GM23338 (cell line): ENCODE measurements around the gene PCSK5. TPM values are rescaled to one million over a fixed set of nuclear protein-coding genes. Genes with fewer than 3 reads are reported as not detected.

Experiments
- ATAC-seq: fragments of 200-7000 bp; cut with Tn5 transposase; 3 replicates; pipeline ENCODE4 v1.9.1; 2020
- DNase-seq: peaks from one replicate; pipeline ENCODE4 v3.0.0-alpha.2; 2015; ENCODE audit warnings: low spot score
- H2AFZ ChIP-seq: fragments of 200-600 bp; sonication (generic); 2 replicates; pipeline ENCODE4 v1.8.0; 2016; ENCODE audit warnings: antibody characterized with exemption, mild to moderate bottlenecking, moderate library complexity
- H3F3A ChIP-seq: fragments of 200-600 bp; sonication (generic); replicated peaks from 2 replicates; pipeline ENCODE4 v1.8.0; 2017; ENCODE audit warnings: antibody characterized with exemption, mixed run types, low read depth
- H3K27ac ChIP-seq: fragments of 200-600 bp; sonication (generic); 2 replicates; pipeline ENCODE4 v1.6.1; 2016; ENCODE audit warnings: low read depth
- H3K27me3 ChIP-seq: fragments of 200-600 bp; sonication (generic); 2 replicates; pipeline ENCODE4 v1.8.0; 2016; ENCODE audit warnings: mild to moderate bottlenecking, mixed run types, moderate library complexity; ENCODE audit not compliant: insufficient read depth
- H3K36me3 ChIP-seq: fragments of 200-600 bp; sonication (generic); 2 replicates; pipeline ENCODE4 v1.8.0; 2016; ENCODE audit warnings: mild to moderate bottlenecking; ENCODE audit not compliant: insufficient read depth
- H3K4me1 ChIP-seq: fragments of 200-600 bp; sonication (generic); 2 replicates; pipeline ENCODE4 v1.8.0; 2016; ENCODE audit warnings: mild to moderate bottlenecking, moderate library complexity; ENCODE audit not compliant: insufficient read depth
- H3K4me2 ChIP-seq: fragments of 200-600 bp; sonication (generic); 2 replicates; pipeline ENCODE4 v1.7.1; 2017; ENCODE audit warnings: mixed run types
- H3K4me3 ChIP-seq: fragments of 200-600 bp; sonication (generic); 2 replicates; pipeline ENCODE4 v1.6.1; 2016; ENCODE audit warnings: mixed run types
- H3K79me2 ChIP-seq: fragments of 200-600 bp; sonication (generic); replicated peaks from 2 replicates; pipeline ENCODE4 v1.8.0; 2017; ENCODE audit warnings: mild to moderate bottlenecking; ENCODE audit not compliant: insufficient read depth
- H3K9me2 ChIP-seq: fragments of 200-600 bp; sonication (generic); 2 replicates; pipeline ENCODE4 v1.8.0; 2017; ENCODE audit not compliant: insufficient read depth
- H4K20me1 ChIP-seq: fragments of 200-600 bp; sonication (generic); replicated peaks from 2 replicates; pipeline ENCODE4 v1.8.0; 2017; ENCODE audit warnings: mild to moderate bottlenecking; ENCODE audit not compliant: insufficient read depth
- H3K27ac Mint-ChIP-seq: 2 replicates; pipeline ENCODE4 v1.8.0; 2020; ENCODE audit warnings: inconsistent platforms, mild to moderate bottlenecking, moderate library complexity, mixed read lengths
- H3K27me3 Mint-ChIP-seq: 3 replicates; pipeline ENCODE4 v1.8.0; 2022; ENCODE audit warnings: low read depth, mild to moderate bottlenecking, moderate library complexity, mixed read lengths, inconsistent platforms; ENCODE audit not compliant: insufficient read depth, poor library complexity
- H3K36me3 Mint-ChIP-seq: 3 replicates; pipeline ENCODE4 v1.8.0; 2021; ENCODE audit warnings: low read depth, mild to moderate bottlenecking, inconsistent platforms, moderate library complexity, mixed read lengths
- H3K4me1 Mint-ChIP-seq: 3 replicates; pipeline ENCODE4 v1.8.0; 2020; ENCODE audit warnings: mild to moderate bottlenecking, inconsistent platforms, mixed read lengths
- H3K4me3 Mint-ChIP-seq: 3 replicates; pipeline ENCODE4 v1.8.0; 2021; ENCODE audit warnings: moderate library complexity, mild to moderate bottlenecking, inconsistent platforms, mixed read lengths
- H3K9me3 Mint-ChIP-seq: 3 replicates; pipeline ENCODE4 v1.8.0; 2020; ENCODE audit warnings: moderate library complexity, mild to moderate bottlenecking, inconsistent platforms, mixed read lengths
- EZH2 ChIP-seq: fragments of 200-600 bp; sonication (generic); IDR thresholded peaks from one replicate; pipeline ENCODE4 v1.8.0; 2017; ENCODE audit warnings: antibody characterized with exemption, mild to moderate bottlenecking, low read depth; ENCODE audit not compliant: unreplicated experiment
- EZH2phosphoT487 ChIP-seq: fragments of 200-600 bp; sonication (generic); IDR thresholded peaks from one replicate; pipeline ENCODE4 v1.8.1; 2018; ENCODE audit warnings: antibody characterized with exemption; ENCODE audit not compliant: unreplicated experiment
- ZNF114 ChIP-seq: fragments of 250-450 bp; sonication (Bioruptor Pico); IDR thresholded peaks from 2 replicates; pipeline ENCODE4 v1.5.0; 2020; ENCODE audit warnings: mild to moderate bottlenecking, moderate library complexity
- ZNF462 ChIP-seq: fragments of 250-450 bp; sonication (Bioruptor Pico); IDR thresholded peaks from 2 replicates; pipeline ENCODE4 v1.5.0; 2020; ENCODE audit warnings: mild to moderate bottlenecking, moderate library complexity
- polyA plus RNA-seq: library from polyadenylated mRNA; unstranded; fragments of >200 nt; fragmentation: Nextera tagmentation; extraction: Ambion mirVana; gene quantifications from 2 replicates; pipeline ENCODE4 v1.2.1, GENCODE V29; 2016
- total RNA-seq: library from RNA; depleted of rRNA; stranded (reverse); fragments of >200 nt; shearing (Covaris generic); gene quantifications from 2 replicates; pipeline ENCODE4 v1.2.3, GENCODE V29; 2014
- TF ChIP-seq, protein P1 (sequence below): IDR thresholded peaks from one replicate; pipeline ENCODE4 v1.6.1; 2018; ENCODE audit warnings: antibody characterized with exemption; ENCODE audit not compliant: unreplicated experiment

Gene PCSK5
- total and polyA plus RNA-seq, 2 experiments from 2014 or later: 12.3 to 34.8 TPM

DNA sequence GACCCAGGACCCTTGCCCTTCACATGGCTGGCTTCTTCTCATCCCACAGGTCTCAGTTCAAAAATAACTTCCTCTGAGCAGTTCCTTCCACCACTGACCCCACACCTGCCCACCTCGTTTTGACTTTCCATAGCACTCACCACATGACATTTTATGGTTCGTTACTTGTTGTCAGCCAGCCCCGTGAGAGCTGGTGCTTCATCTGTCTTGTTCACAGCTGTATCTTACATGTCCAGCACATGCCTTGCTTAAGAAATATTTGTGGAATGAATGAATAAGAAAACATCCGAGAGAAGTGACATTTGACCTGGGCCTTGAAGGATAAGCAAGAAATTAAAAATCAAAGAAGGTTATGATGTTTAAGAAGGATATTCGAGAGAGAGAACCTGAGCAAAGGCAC lies 309.8 kb downstream of the PCSK5 start:
- no peak overlapping the region for H3K4me3 ChIP-seq
- Mint-ChIP-seq H3K36me3 (no peaks in the 10 kb centered on the region), H3K4me1 (no peaks in the 10 kb centered on the region), H3K27me3 (peaks cover 1% of the 10 kb centered on the region), H3K4me3 (no peak overlapping the region), H3K27ac (no peak overlapping the region), H3K9me3 (no peaks in the 10 kb centered on the region)
- no peaks in the 10 kb centered on the region for H3K27me3 ChIP-seq
- peaks cover 12% of the 10 kb centered on the region; the same call in 1 of the 2 replicates for H3K9me2 ChIP-seq
- H2AFZ ChIP-seq: no peak overlapping the region
- ATAC-seq (no peak), DNase-seq (no peak)
- H4K20me1 ChIP-seq: no peaks in the 10 kb centered on the region
- no peaks in the 10 kb centered on the region for H3F3A ChIP-seq
- H3K27ac ChIP-seq: no peak overlapping the region
- TF ChIP-seq EZH2phosphoT487 (no peak), ZNF462 (no peak), ZNF114 (CRISPR knock-in tag) (no peak)
- no peaks in the 10 kb centered on the region for H3K36me3 ChIP-seq
- H3K4me1 ChIP-seq: no peaks in the 10 kb centered on the region
- no peaks in the 10 kb centered on the region for H3K79me2 ChIP-seq
- no peak overlapping the region for H3K4me2 ChIP-seq

GRCh38 chr9:76200745-76201144 lies 310.3 kb downstream of the PCSK5 start:
- Mint-ChIP-seq H3K4me1 (no peaks in the 10 kb centered on the region), H3K36me3 (no peaks in the 10 kb centered on the region), H3K4me3 (no peak overlapping the region), H3K9me3 (no peaks in the 10 kb centered on the region), H3K27me3 (peaks cover 1% of the 10 kb centered on the region), H3K27ac (no peak overlapping the region)
- Histone ChIP-seq H3F3A (no peaks in the 10 kb centered on the region), H3K36me3 (no peaks in the 10 kb centered on the region), H3K27me3 (no peaks in the 10 kb centered on the region), H3K4me1 (no peaks in the 10 kb centered on the region), H3K27ac (no peak overlapping the region), H3K4me2 (no peak overlapping the region), H2AFZ (no peak overlapping the region), H3K9me2 (peaks cover 12% of the 10 kb centered on the region; the same call in 1 of the 2 replicates), H3K79me2 (no peaks in the 10 kb centered on the region), H4K20me1 (no peaks in the 10 kb centered on the region), H3K4me3 (no peak overlapping the region)
- ATAC-seq (no peak), DNase-seq (no peak)
- no peak for TF ChIP-seq EZH2
- TF ChIP-seq, protein P1, sequence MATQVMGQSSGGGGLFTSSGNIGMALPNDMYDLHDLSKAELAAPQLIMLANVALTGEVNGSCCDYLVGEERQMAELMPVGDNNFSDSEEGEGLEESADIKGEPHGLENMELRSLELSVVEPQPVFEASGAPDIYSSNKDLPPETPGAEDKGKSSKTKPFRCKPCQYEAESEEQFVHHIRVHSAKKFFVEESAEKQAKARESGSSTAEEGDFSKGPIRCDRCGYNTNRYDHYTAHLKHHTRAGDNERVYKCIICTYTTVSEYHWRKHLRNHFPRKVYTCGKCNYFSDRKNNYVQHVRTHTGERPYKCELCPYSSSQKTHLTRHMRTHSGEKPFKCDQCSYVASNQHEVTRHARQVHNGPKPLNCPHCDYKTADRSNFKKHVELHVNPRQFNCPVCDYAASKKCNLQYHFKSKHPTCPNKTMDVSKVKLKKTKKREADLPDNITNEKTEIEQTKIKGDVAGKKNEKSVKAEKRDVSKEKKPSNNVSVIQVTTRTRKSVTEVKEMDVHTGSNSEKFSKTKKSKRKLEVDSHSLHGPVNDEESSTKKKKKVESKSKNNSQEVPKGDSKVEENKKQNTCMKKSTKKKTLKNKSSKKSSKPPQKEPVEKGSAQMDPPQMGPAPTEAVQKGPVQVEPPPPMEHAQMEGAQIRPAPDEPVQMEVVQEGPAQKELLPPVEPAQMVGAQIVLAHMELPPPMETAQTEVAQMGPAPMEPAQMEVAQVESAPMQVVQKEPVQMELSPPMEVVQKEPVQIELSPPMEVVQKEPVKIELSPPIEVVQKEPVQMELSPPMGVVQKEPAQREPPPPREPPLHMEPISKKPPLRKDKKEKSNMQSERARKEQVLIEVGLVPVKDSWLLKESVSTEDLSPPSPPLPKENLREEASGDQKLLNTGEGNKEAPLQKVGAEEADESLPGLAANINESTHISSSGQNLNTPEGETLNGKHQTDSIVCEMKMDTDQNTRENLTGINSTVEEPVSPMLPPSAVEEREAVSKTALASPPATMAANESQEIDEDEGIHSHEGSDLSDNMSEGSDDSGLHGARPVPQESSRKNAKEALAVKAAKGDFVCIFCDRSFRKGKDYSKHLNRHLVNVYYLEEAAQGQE: no peak
